ENCODE results near the gene ORAI3.

Gene ORAI3

DNA sequence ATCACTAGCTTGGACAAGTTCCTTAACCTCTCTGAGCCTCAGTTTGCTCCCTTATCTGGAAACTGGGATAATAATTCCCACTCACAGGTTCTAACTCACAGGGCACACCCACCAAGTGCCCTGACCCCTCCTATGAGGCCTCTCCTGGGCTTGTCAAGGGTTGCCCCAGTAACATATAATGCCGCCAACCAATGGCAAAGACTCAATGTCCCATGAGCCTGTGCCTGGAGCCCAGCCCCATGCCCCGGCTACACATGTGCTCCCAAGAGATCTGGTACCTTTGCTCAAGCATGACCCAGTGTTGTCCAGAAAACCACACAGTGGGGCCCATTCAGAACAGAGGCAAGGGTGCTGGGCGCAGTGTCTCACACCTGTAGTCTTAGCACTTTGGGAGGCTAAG lies 34.0 kb upstream of the ORAI3 start:
- Histone ChIP-seq H3K9me3 (ENCODE audit: control insufficient read depth, insufficient read depth, low read depth, low read length) (no peaks in the 10 kb centered on the region), H3K36me3 (ENCODE audit: control insufficient read depth in 2 of 2, insufficient read depth in 1 of 2, low read length in 2 of 2) (no peaks in the 10 kb centered on the region), H3K4me3 (ENCODE audit: low read depth, low read length) (no peak overlapping the region), H3K4me1 (ENCODE audit: control insufficient read depth, insufficient read depth, low read length) (no peaks in the 10 kb centered on the region), H3K27ac (ENCODE audit: extremely low read depth, low read depth, low read length) (no peak overlapping the region)
- CTCF ChIA-PET = no interaction called here
- POLR2A ChIA-PET = interaction anchor here (1.0 kb wide), 1 partner anchor 107 kb away, joined by 3 read pairs; no protein-coding TSS in a partner anchor
- TF ChIP-seq ZNF223 (tag by site-specific recombination; IDR thresholded peaks at IDR 0.05) = no peak
- no peak for TF ChIP-seq ZBTB20 (tag by site-specific recombination; IDR thresholded peaks at IDR 0.05)
- TF ChIP-seq ELK4 (IDR thresholded peaks at IDR 0.05; ENCODE audit: borderline replicate concordance, low read depth, low read length) = no peak
- no peak for TF ChIP-seq ZNF544 (tag by site-specific recombination; IDR thresholded peaks at IDR 0.05)
- no peak for TF ChIP-seq PRDM10 (tag by site-specific recombination; IDR thresholded peaks at IDR 0.05)
- no peak for TF ChIP-seq ZNF280D (tag by site-specific recombination; IDR thresholded peaks at IDR 0.05)

GRCh38 chr16:30918614-30919013 lies 30.3 kb upstream of the ORAI3 start:
- ChIA-PET CTCF (interaction anchor here (1.6 to 4.0 kb wide), 3 partner anchors 16 to 74 kb away, joined by 3 to 31 read pairs (median 8); no protein-coding TSS in a partner anchor), POLR2A (no interaction called here)
- TF ChIP-seq ZNF132 (tag by site-specific recombination; IDR thresholded peaks at IDR 0.05; ENCODE audit: borderline replicate concordance) = no peak
- no peak for TF ChIP-seq ZNF37A (tag by site-specific recombination; IDR thresholded peaks at IDR 0.05)
- peak; percentile 89 for TF ChIP-seq ZNF366 (tag by site-specific recombination; conservative IDR thresholded peaks at IDR 0.05)
- TF ChIP-seq ZNF513 (tag by site-specific recombination; IDR thresholded peaks at IDR 0.05) = peak; percentile 87
- H3K4me1 ChIP-seq (ENCODE audit: control insufficient read depth, insufficient read depth, low read length) = no peaks in the 10 kb centered on the region
- H3K36me3 ChIP-seq (ENCODE audit: control insufficient read depth in 2 of 2, insufficient read depth in 1 of 2, low read length in 2 of 2) = peaks cover 0 to 4% of the 10 kb centered on the region in 2 experiments; a peak in 1 of 3 replicates
- no peaks in the 10 kb centered on the region for H3K9me3 ChIP-seq (ENCODE audit: control insufficient read depth, insufficient read depth, low read depth, low read length)
- H3K4me3 ChIP-seq (ENCODE audit: low read depth, low read length) = no peak overlapping the region
- H3K27ac ChIP-seq (ENCODE audit: extremely low read depth, low read depth, low read length) = no peak overlapping the region

DNA sequence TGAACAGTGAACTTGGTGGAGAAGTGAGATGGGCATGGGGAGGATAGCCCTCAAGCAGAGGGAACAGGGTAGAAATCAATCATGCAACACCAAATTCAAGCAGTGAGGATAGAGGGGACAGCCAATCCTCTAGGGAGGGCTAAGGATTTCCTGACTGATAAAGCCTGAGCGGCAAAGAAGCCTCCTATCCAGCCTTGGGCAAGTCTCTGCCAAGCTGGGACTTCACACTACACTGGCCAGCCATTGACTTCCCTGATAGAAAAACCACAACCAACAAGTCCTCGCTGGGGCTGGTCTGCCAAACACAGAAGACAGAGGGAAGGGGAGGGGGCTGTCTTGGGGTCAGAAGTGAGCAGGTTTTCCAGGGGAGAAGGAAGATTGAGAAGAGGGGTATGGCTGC lies 28.0 kb upstream of the ORAI3 start:
- ChIA-PET CTCF (interaction anchor here (0.7 to 4.0 kb wide), 7 partner anchors 16 to 1068 kb away, joined by 3 to 31 read pairs (median 4); no protein-coding TSS in a partner anchor), POLR2A (no interaction called here)
- H3K36me3 ChIP-seq (ENCODE audit: control insufficient read depth in 2 of 2, insufficient read depth in 1 of 2, low read length in 2 of 2) = peaks cover 0 to 13% of the 10 kb centered on the region in 2 experiments; a peak in 1 of 3 replicates
- no peak overlapping the region for H3K27ac ChIP-seq (ENCODE audit: extremely low read depth, low read depth, low read length)
- no peaks in the 10 kb centered on the region for H3K9me3 ChIP-seq (ENCODE audit: control insufficient read depth, insufficient read depth, low read depth, low read length)
- no peak overlapping the region for H3K4me3 ChIP-seq (ENCODE audit: low read depth, low read length)
- no peaks in the 10 kb centered on the region for H3K4me1 ChIP-seq (ENCODE audit: control insufficient read depth, insufficient read depth, low read length)
- TF ChIP-seq ZNF560 (tag by site-specific recombination; IDR thresholded peaks at IDR 0.05; ENCODE audit: borderline replicate concordance) (no peak), ZNF660 (tag by site-specific recombination; IDR thresholded peaks at IDR 0.05) (no peak), HIC1 (tag by site-specific recombination; IDR thresholded peaks at IDR 0.05) (no peak), ATF2 (tag by site-specific recombination; IDR thresholded peaks at IDR 0.05; ENCODE audit: low read depth) (no peak), HOXC10 (CRISPR knock-in tag; IDR thresholded peaks at IDR 0.05) (no peak)
- TF ChIP-seq, protein P1, sequence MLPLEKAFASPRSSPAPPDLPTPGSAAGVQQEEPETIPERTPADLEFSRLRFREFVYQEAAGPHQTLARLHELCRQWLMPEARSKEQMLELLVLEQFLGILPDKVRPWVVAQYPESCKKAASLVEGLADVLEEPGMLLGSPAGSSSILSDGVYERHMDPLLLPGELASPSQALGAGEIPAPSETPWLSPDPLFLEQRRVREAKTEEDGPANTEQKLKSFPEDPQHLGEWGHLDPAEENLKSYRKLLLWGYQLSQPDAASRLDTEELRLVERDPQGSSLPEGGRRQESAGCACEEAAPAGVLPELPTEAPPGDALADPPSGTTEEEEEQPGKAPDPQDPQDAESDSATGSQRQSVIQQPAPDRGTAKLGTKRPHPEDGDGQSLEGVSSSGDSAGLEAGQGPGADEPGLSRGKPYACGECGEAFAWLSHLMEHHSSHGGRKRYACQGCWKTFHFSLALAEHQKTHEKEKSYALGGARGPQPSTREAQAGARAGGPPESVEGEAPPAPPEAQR (tag by site-specific recombination; IDR thresholded peaks at IDR 0.05) = no peak
